K562 (cell line): Measurements from ENCODE around the gene SLC44A5. TPM values are rescaled to one million over a fixed set of nuclear protein-coding genes. Genes with fewer than 3 reads are reported as not detected.

Experiments used
- ATAC-seq: fragments of 200-7000 bp; cut with Tn5 transposase; 3 replicates; pipeline ENCODE4 v1.9.1; 2020; ENCODE audit warnings: moderate library complexity
- BruUV-seq: library from RNA; stranded (reverse); fragments of 400-500 nt; replicated peaks from 2 replicates; lab custom pipeline; 2021; lab: Mats Ljungman, UMichigan
- CTCF ChIA-PET: fragments of 300-600 bp; formaldehyde crosslinking; extraction: SDS; loops from one replicate; lab custom pipeline; 2021; ENCODE audit warnings: low intra/inter-chr PET ratio; lab: Yijun Ruan, JAX
- POLR2A ChIA-PET: fragments of 300-600, 350-650 bp; sonication (Branson Sonifier 250); formaldehyde crosslinking; extraction: SDS; loops from one replicate; lab custom pipeline; 2021; ENCODE audit warnings: antibody characterized with exemption, inconsistent platforms; lab: Yijun Ruan, JAX
- DNase-seq, 4 experiments: peaks; one replicate each; pipeline versions ENCODE4 v3.0.0 to v3.0.0-alpha.2; 2011 to 2018; ENCODE audit warnings: low spot score in 3 of 4, mixed read lengths in 3 of 4; ENCODE audit errors: extremely low read depth in 1 of 4
- FAIRE-seq: peaks from 2 replicates; lab custom pipeline; 2011; peaks lifted over from hg19 to GRCh38; lab: Jason Lieb, UNC
- H2AFZ ChIP-seq: 2 replicates; pipeline ENCODE4 v1.6.0; 2011; ENCODE audit warnings: low read depth, low read length, control low read depth, inconsistent platforms
- H3K27ac ChIP-seq: fragments of 200-600 bp; 3 replicates; pipeline ENCODE4 v1.8.0; 2011; ENCODE audit warnings: low read depth, mild to moderate bottlenecking, control low read depth, inconsistent platforms, low read length, moderate library complexity, mixed read lengths; ENCODE audit errors: extremely low read depth
- H3K27me3 ChIP-seq, 2 experiments: fragments of 300-600 bp in 1 of 2; 2 replicates in 1 of 2; 3 replicates in 1 of 2; pipeline versions ENCODE4 v1.6.0 to v1.8.0; 2011; ENCODE audit warnings: inconsistent platforms in 2 of 2, low read length in 2 of 2, mild to moderate bottlenecking in 1 of 2, mixed read lengths in 1 of 2, moderate library complexity in 1 of 2; ENCODE audit not compliant: control insufficient read depth in 2 of 2, insufficient read depth in 2 of 2
- H3K36me3 ChIP-seq: fragments of 300-600 bp; 3 replicates; pipeline ENCODE4 v1.8.0; 2011; ENCODE audit warnings: mild to moderate bottlenecking, low read length, inconsistent platforms; ENCODE audit not compliant: control insufficient read depth, insufficient read depth
- H3K4me1 ChIP-seq, 2 experiments: fragments of 200-600 bp in 1 of 2; replicated peaks in 1 of 2; 2 replicates in 1 of 2; 3 replicates in 1 of 2; pipeline versions ENCODE4 v1.5.1 to v1.8.0; 2011; ENCODE audit warnings: inconsistent platforms in 2 of 2, low read length in 2 of 2, mild to moderate bottlenecking in 1 of 2, mixed read lengths in 1 of 2, moderate library complexity in 1 of 2; ENCODE audit not compliant: control insufficient read depth in 2 of 2, insufficient read depth in 2 of 2
- H3K4me2 ChIP-seq: 2 replicates; pipeline ENCODE4 v1.6.1; 2011; ENCODE audit warnings: low read length, control low read depth, inconsistent platforms, mixed read lengths; ENCODE audit not compliant: insufficient read depth
- H3K4me3 ChIP-seq: fragments of 200-600 bp; sonication (generic), shearing (Covaris generic); 2 replicates; pipeline ENCODE4 v1.5.1; 2016; ENCODE audit warnings: control low read depth, inconsistent platforms
- H3K79me2 ChIP-seq: fragments of 200-600 bp; 3 replicates; pipeline ENCODE4 v1.8.0; 2011; ENCODE audit warnings: low read length, inconsistent platforms; ENCODE audit not compliant: control insufficient read depth, insufficient read depth
- H3K9ac ChIP-seq, 2 experiments: 2 replicates each; pipeline versions ENCODE4 v1.6.0 to v1.6.1; 2011; ENCODE audit warnings: low read depth in 2 of 2, low read length in 2 of 2, control low read depth in 1 of 2, inconsistent platforms in 1 of 2, mild to moderate bottlenecking in 1 of 2, mixed read lengths in 1 of 2; ENCODE audit not compliant: insufficient read depth in 1 of 2
- H3K9me1 ChIP-seq: one replicate; pipeline ENCODE4 v1.6.0; 2011; ENCODE audit warnings: inconsistent platforms, mild to moderate bottlenecking, low read length, moderate library complexity; ENCODE audit not compliant: control insufficient read depth, insufficient read depth
- H3K9me3 ChIP-seq: replicated peaks from 2 replicates; pipeline ENCODE4 v1.5.1; 2011; ENCODE audit warnings: low read depth, low read length, inconsistent platforms; ENCODE audit not compliant: control insufficient read depth, insufficient read depth
- H4K20me1 ChIP-seq: replicated peaks from 2 replicates; pipeline ENCODE4 v1.6.1; 2011; ENCODE audit warnings: low read length, inconsistent platforms, mixed read lengths; ENCODE audit not compliant: control insufficient read depth, insufficient read depth
- CBFB ChIP-seq: sonication (generic); formaldehyde crosslinking; IDR thresholded peaks from 2 replicates; pipeline ENCODE4 v1.4.0; 2020; ENCODE audit warnings: mild to moderate bottlenecking, missing genetic modification reagents
- CBX3 ChIP-seq, 2 experiments: IDR thresholded peaks; 1 replicate in 1 of 2; 2 replicates in 1 of 2; pipeline ENCODE4 v1.6.1; 2012; ENCODE audit warnings: inconsistent platforms in 2 of 2, low read length in 2 of 2, borderline replicate concordance in 1 of 2, control low read depth in 1 of 2
- EP300 ChIP-seq: IDR thresholded peaks from 2 replicates; pipeline ENCODE4 v1.6.1; 2012; ENCODE audit warnings: low read length, improper control_type of control experiment
- FOS ChIP-seq: IDR thresholded peaks from 3 replicates; pipeline ENCODE4 v1.6.1; 2011; ENCODE audit not compliant: insufficient read length; ENCODE audit errors: extremely low read depth
- NFXL1 ChIP-seq: fragments of 450-650 bp; formaldehyde crosslinking; IDR thresholded peaks from 2 replicates; pipeline ENCODE4 v1.4.0; 2021; ENCODE audit warnings: mild to moderate bottlenecking
- PTBP1 ChIP-seq: fragments of 200-400 bp; formaldehyde crosslinking; IDR thresholded peaks from 2 replicates; pipeline ENCODE4 v1.6.1; 2017; ENCODE audit warnings: low read depth, low read length
- SMARCE1 ChIP-seq: fragments of 450-650 bp; IDR thresholded peaks from 2 replicates; pipeline ENCODE4 v1.7.1; 2016; ENCODE audit warnings: mild to moderate bottlenecking
- THRA ChIP-seq: fragments of 450-650 bp; IDR thresholded peaks from 2 replicates; pipeline ENCODE4 v1.6.1; 2017; ENCODE audit warnings: mild to moderate bottlenecking, moderate library complexity
- ZNF146 ChIP-seq: IDR thresholded peaks from one replicate; pipeline ENCODE4 v1.6.1; 2018; ENCODE audit warnings: missing compliant biosample characterization; ENCODE audit not compliant: unreplicated experiment
- ZNF609 ChIP-seq: sonication (generic); formaldehyde crosslinking; IDR thresholded peaks from 2 replicates; pipeline ENCODE4 v1.8.1; 2023; ENCODE audit warnings: missing genetic modification reagents, mild to moderate bottlenecking, borderline replicate concordance
- WGBS: fragments of 100-300 bp; shearing (Covaris generic); methylation state at CpG from one replicate; pipeline ENCODE4 v1.1.6; 2016; ENCODE audit warnings: low coverage, mixed read lengths; ENCODE audit not compliant: insufficient coverage; ENCODE audit errors: missing lambda C conversion rate; 5-methylcytosine and 5-hydroxymethylcytosine counted together
- in situ Hi-C: fragments of 300-500 bp; cut with MboI; formaldehyde crosslinking; loops from 4 replicates; pipeline ENCODE4 v1.15.0; 2018; ENCODE audit warnings: inconsistent platforms, mixed read lengths
- intact Hi-C: fragments of 100-400 bp; cut with micrococcal nuclease; formaldehyde crosslinking; loops from 2 replicates; pipeline ENCODE4 v1.14.2; 2022
- polyA plus RNA-seq, 8 experiments: library from polyadenylated mRNA; depleted of rRNA in 4 of 8; stranded (reverse) in 5 of 8; unstranded in 3 of 8; fragments of >200 nt; fragmentation: Nextera tagmentation in 2 of 8; fragmentation: Illumina TruSeq in 1 of 8; extraction: Ambion mirVana in 2 of 8; extraction: Trizol in 1 of 8; gene quantifications; 2 replicates each; pipeline versions ENCODE4 v1.2.1 to v1.2.3, GENCODE V29; 2011 to 2014; ENCODE audit warnings: inconsistent platforms in 1 of 8, missing spikeins in 1 of 8
- total RNA-seq, 7 experiments: library from RNA; depleted of rRNA in 6 of 7; stranded (reverse); fragments of >200 nt in 6 of 7; fragmentation: Illumina TruSeq in 2 of 7; extraction: Trizol in 2 of 7; gene quantifications; 2 replicates each; pipeline versions ENCODE4 v1.2.1 to v1.2.3, GENCODE V29; 2011 to 2021; ENCODE audit warnings: low replicate concordance in 1 of 7

The SLC44A5 gene
- total and polyA plus RNA-seq, 9 of the 15 experiments (the other 6 are each of a cell fraction or from before 2014, with no cell fraction given) = 1.2 to 10.1 (median 3.2) TPM

- H3K36me3 ChIP-seq = no peaks in the 10 kb centered on the region
- CTCF ChIA-PET = no interaction called here
- peak overlapping the region; percentile 14; the same call in 1 of the 2 replicates for H3K4me2 ChIP-seq
- DNase-seq (peak in 1 of 4 experiments; percentile 36), ATAC-seq (peak; percentile 72), FAIRE-seq (peak; percentile 72)
- H3K4me1 ChIP-seq = peaks cover 0 to 4% of the 10 kb centered on the region in 2 experiments; a peak in 2 of 5 replicates
- no peak overlapping the region for H3K4me3 ChIP-seq
- H3K27me3 ChIP-seq = no peaks in the 10 kb centered on the region
- no peaks in the 10 kb centered on the region for H4K20me1 ChIP-seq
- intact Hi-C loops (no loop called here), in situ Hi-C loops (no loop called here)
- no peak overlapping the region for H3K9ac ChIP-seq
- H3K9me1 ChIP-seq = no peaks in the 10 kb centered on the region
- H3K79me2 ChIP-seq = no peaks in the 10 kb centered on the region
- peak overlapping the region; percentile 17; the same call in 1 of the 2 replicates for H2AFZ ChIP-seq
- H3K27ac ChIP-seq = no peak overlapping the region
- POLR2A ChIA-PET = interaction anchor here (0.7 to 1.8 kb wide), 6 partner anchors 12 to 27 kb away, joined by 3 to 11 read pairs (median 4); no protein-coding TSS in a partner anchor
- no TSS peak for BruUV-seq
- no peaks in the 10 kb centered on the region for H3K9me3 ChIP-seq
- WGBS = 5% methylated on average over 5 of the region's 5 CpGs
- TF ChIP-seq CBFB (CRISPR knock-in tag) (no peak), ZNF609 (no peak), ZNF146 (CRISPR knock-in tag) (no peak), SMARCE1 (peak; percentile 49; the same call in 1 of the 2 replicates), THRA (no peak), NFXL1 (CRISPR knock-in tag) (no peak), CBX3 (IDR thresholded peaks at IDR 0.05; ENCODE audit: borderline replicate concordance in 1 of 2, low read length in 2 of 2) (no peak), PTBP1 (no peak), FOS (no peak), EP300 (no peak)
These were observed 160.9 kb downstream of the SLC44A5 start for GRCh38 chr1:75449998-75450397.
